Gastrocnemius medialis (tissue), 4 donors: Measurements from ENCODE around the gene CYP8B1.

Source experiments
- CTCF ChIP-seq, 5 experiments: fragments of 450-650 bp in 3 of 5; fragments of 200-600 bp in 2 of 5; sonication (generic) in 2 of 5; IDR thresholded peaks in 4 of 5; conservative IDR thresholded peaks in 1 of 5; 1 replicate in 4 of 5; 2 replicates in 1 of 5; pipeline ENCODE4 v1.5.1; 2016 to 2019; ENCODE audit warnings: antibody characterized with exemption in 5 of 5, mild to moderate bottlenecking in 3 of 5, moderate library complexity in 3 of 5
- POLR2A ChIP-seq, 2 donors: fragments of 450-650 bp; IDR thresholded peaks; one replicate each; pipeline ENCODE4 v1.6.1; 2017; ENCODE audit warnings: antibody characterized with exemption in 2 of 2, mild to moderate bottlenecking in 2 of 2, moderate library complexity in 2 of 2

GRCh38 chr3:42850263-42850662 is 25.4 kb downstream of the CYP8B1 start:
- TF ChIP-seq POLR2A (IDR thresholded peaks at IDR 0.05) (no peak), CTCF (IDR thresholded peaks at IDR 0.05 in 4 of 5, conservative IDR thresholded peaks at IDR 0.05 in 1 of 5) (no peak)
